ENCODE data around the gene CSNK1A1. TPM values are rescaled to one million over a fixed set of nuclear protein-coding genes. Genes with fewer than 3 reads are reported as not detected.
"Not testable (repeated sequence)": the region's sequence is repeated elsewhere in the genome, so short reads cannot be mapped to it uniquely, and the experiment has no call there.

The CSNK1A1 gene
- total RNA-seq, 1 donor from 2014 or later: 191 TPM

GRCh38 chr5:149471406-149472183 is 79.6 kb downstream of the CSNK1A1 start:
- H3K4me1 ChIP-seq: peaks cover 8% of the 10 kb centered on the region

GRCh38 chr5:149470942-149471341 is 80.3 kb downstream of the CSNK1A1 start:
- H3K9me3 ChIP-seq: no peaks in the 10 kb centered on the region
- no peak for TF ChIP-seq CTCF (IDR thresholded peaks at IDR 0.05)
- ATAC-seq (no peak), DNase-seq (no peak)
- H3K4me3 ChIP-seq: no peak overlapping the region
- no peaks in the 10 kb centered on the region for H3K27me3 ChIP-seq
- intact Hi-C loops (cut with DNase I): no loop called here
- no peaks in the 10 kb centered on the region for H3K36me3 ChIP-seq
- peak overlapping the region; percentile 24 for H3K27ac ChIP-seq
- H3K4me1 ChIP-seq: peaks cover 8% of the 10 kb centered on the region

More at GRCh38 chr5:149471406-149472183, 79.6 kb downstream of the CSNK1A1 start:
- ATAC-seq: peak; percentile 57
- Histone ChIP-seq H3K27ac (peak overlapping the region; percentile 24), H3K36me3 (no peaks in the 10 kb centered on the region), H3K4me3 (no peak overlapping the region), H3K9me3 (no peaks in the 10 kb centered on the region), H3K27me3 (no peaks in the 10 kb centered on the region)
- intact Hi-C loops (cut with DNase I): no loop called here
- DNase-seq: no peak
- TF ChIP-seq CTCF (IDR thresholded peaks at IDR 0.05): no peak

- intact Hi-C loops (cut with DNase I): no loop called here
- ATAC-seq (no peak), DNase-seq (no peak)
- H3K27me3 ChIP-seq: no peaks in the 10 kb centered on the region
- H3K27ac ChIP-seq: no peak overlapping the region
- no peaks in the 10 kb centered on the region for H3K9me3 ChIP-seq
- H3K4me1 ChIP-seq: peaks cover 11% of the 10 kb centered on the region
- TF ChIP-seq CTCF (IDR thresholded peaks at IDR 0.05): no peak
- no peak overlapping the region for H3K4me3 ChIP-seq
- no peaks in the 10 kb centered on the region for H3K36me3 ChIP-seq
Observed at GRCh38 chr5:149466457-149466972, 84.7 kb downstream of the CSNK1A1 start.

- intact Hi-C loops (cut with DNase I): no loop called here
- peak; percentile 49 for ATAC-seq
- Histone ChIP-seq H3K4me3 (no peak overlapping the region), H3K4me1 (peaks cover 5% of the 10 kb centered on the region), H3K9me3 (no peaks in the 10 kb centered on the region), H3K27me3 (no peaks in the 10 kb centered on the region), H3K36me3 (no peaks in the 10 kb centered on the region), H3K27ac (peak overlapping the region; percentile 43)
- no peak for TF ChIP-seq CTCF (IDR thresholded peaks at IDR 0.05)
- DNase-seq: no peak
Observed at GRCh38 chr5:149464796-149465489, 86.3 kb downstream of the CSNK1A1 start.

GRCh38 chr5:149461907-149462306 is 89.3 kb downstream of the CSNK1A1 start:
- DNase-seq; H3K9me3 ChIP-seq; H3K4me3 ChIP-seq; intact Hi-C loops (cut with DNase I); H3K36me3 ChIP-seq; H3K27me3 ChIP-seq; H3K27ac ChIP-seq; H3K4me1 ChIP-seq; ATAC-seq: not testable (repeated sequence)

- intact Hi-C loops (cut with DNase I): no loop called here
- H3K9me3 ChIP-seq: no peaks in the 10 kb centered on the region
- peaks cover 9% of the 10 kb centered on the region for H3K4me1 ChIP-seq
- ATAC-seq (no peak), DNase-seq (no peak)
- no peaks in the 10 kb centered on the region for H3K27me3 ChIP-seq
- H3K4me3 ChIP-seq: no peak overlapping the region
- no peak overlapping the region for H3K27ac ChIP-seq
- H3K36me3 ChIP-seq: no peaks in the 10 kb centered on the region
- no peak for TF ChIP-seq CTCF (IDR thresholded peaks at IDR 0.05)
Observed at GRCh38 chr5:149459891-149460290, 91.3 kb downstream of the CSNK1A1 start.

Data from upper lobe of right lung (tissue), 1 donor.